Left ventricle myocardium inferior (tissue), 1 donor: Measurements from ENCODE around the gene GRPEL2. TPM values are rescaled to one million over a fixed set of nuclear protein-coding genes. Genes with fewer than 3 reads are reported as not detected.

Experiments
- DNase-seq: peaks from one replicate; pipeline ENCODE4 v3.0.0-alpha.2; 2020
- H3K27ac ChIP-seq: fragments of 200-600 bp; replicated peaks from 2 replicates; pipeline ENCODE4 v1.8.0; 2021
- H3K27me3 ChIP-seq: fragments of 200-600 bp; 2 replicates; pipeline ENCODE4 v1.8.0; 2021; ENCODE audit warnings: low read depth
- H3K36me3 ChIP-seq: fragments of 200-600 bp; 2 replicates; pipeline ENCODE4 v1.8.0; 2021
- H3K4me1 ChIP-seq: fragments of 200-600 bp; 2 replicates; pipeline ENCODE4 v1.8.0; 2021
- H3K4me3 ChIP-seq: fragments of 200-600 bp; 2 replicates; pipeline ENCODE4 v1.8.0; 2021; ENCODE audit warnings: mild to moderate bottlenecking, moderate library complexity
- H3K9me3 ChIP-seq: fragments of 200-600 bp; replicated peaks from 2 replicates; pipeline ENCODE4 v1.8.0; 2021
- CTCF ChIP-seq: fragments of 200-600 bp; IDR thresholded peaks from 2 replicates; pipeline ENCODE4 v1.8.0; 2021; ENCODE audit warnings: antibody characterized with exemption, mild to moderate bottlenecking, borderline replicate concordance
- intact Hi-C: fragments of 100-400 bp; cut with micrococcal nuclease; formaldehyde crosslinking; loops from one replicate; pipeline ENCODE4 v1.11.0; 2022
- total RNA-seq: library from RNA; stranded (reverse); fragmentation: NEBNext Ultra II Directional; extraction: Animal tissue kit (Norgen Biotek cat#: 25700); gene quantifications from one replicate; pipeline ENCODE4 v1.2.1, GENCODE V29; 2021
- donor health status: DM: no; HTN: yes; CAD: no; lungs with severe emphysema.

Gene GRPEL2
- total RNA-seq, 1 donor from 2014 or later, result 7.6 TPM

GRCh38 chr5:149325894-149326293 is 19.4 kb upstream of the GRPEL2 start:
- Histone ChIP-seq H3K36me3 (peaks cover 89% of the 10 kb centered on the region), H3K27me3 (no peaks in the 10 kb centered on the region), H3K27ac (peak overlapping the region; percentile 72), H3K4me1 (peaks cover 40% of the 10 kb centered on the region), H3K4me3 (no peak overlapping the region), H3K9me3 (no peaks in the 10 kb centered on the region)
- no peak for DNase-seq
- intact Hi-C loops, result no loop called here
- TF ChIP-seq CTCF, result no peak

- intact Hi-C loops, result no loop called here
- Histone ChIP-seq H3K9me3 (no peaks in the 10 kb centered on the region), H3K27ac (no peak overlapping the region), H3K36me3 (peaks cover 92% of the 10 kb centered on the region), H3K4me3 (no peak overlapping the region), H3K27me3 (no peaks in the 10 kb centered on the region), H3K4me1 (peaks cover 33% of the 10 kb centered on the region)
- DNase-seq, result no peak
- TF ChIP-seq CTCF, result no peak
Observed at GRCh38 chr5:149326611-149327010, 18.7 kb upstream of the GRPEL2 start.

GRCh38 chr5:149328177-149328576 is 17.1 kb upstream of the GRPEL2 start:
- no peak for DNase-seq
- TF ChIP-seq CTCF, result no peak
- Histone ChIP-seq H3K9me3 (no peaks in the 10 kb centered on the region), H3K36me3 (peaks cover 93% of the 10 kb centered on the region), H3K27me3 (no peaks in the 10 kb centered on the region), H3K4me3 (no peak overlapping the region), H3K4me1 (peaks cover 18% of the 10 kb centered on the region), H3K27ac (no peak overlapping the region)
- intact Hi-C loops, result no loop called here

- peaks cover 12% of the 10 kb centered on the region for H3K4me1 ChIP-seq
- no peaks in the 10 kb centered on the region for H3K9me3 ChIP-seq
- no peak for TF ChIP-seq CTCF
- no peaks in the 10 kb centered on the region for H3K27me3 ChIP-seq
- no peak for DNase-seq
- intact Hi-C loops, result no loop called here
- H3K36me3 ChIP-seq, result peaks cover 95% of the 10 kb centered on the region
- peak overlapping the region; percentile 23 for H3K27ac ChIP-seq
- no peak overlapping the region for H3K4me3 ChIP-seq
Observed at GRCh38 chr5:149333711-149334443, 11.4 kb upstream of the GRPEL2 start.

GRCh38 chr5:149337736-149338135 is 7.6 kb upstream of the GRPEL2 start:
- H3K36me3 ChIP-seq, result peaks cover 90% of the 10 kb centered on the region
- H3K9me3 ChIP-seq, result no peaks in the 10 kb centered on the region
- H3K27ac ChIP-seq, result no peak overlapping the region
- no peaks in the 10 kb centered on the region for H3K27me3 ChIP-seq
- intact Hi-C loops, result no loop called here
- DNase-seq, result no peak
- no peak for TF ChIP-seq CTCF
- H3K4me3 ChIP-seq, result no peak overlapping the region
- H3K4me1 ChIP-seq, result peaks cover 12% of the 10 kb centered on the region
